HepG2 (cell line): Measurements from ENCODE around the gene ANO5. TPM values are rescaled to one million over a fixed set of nuclear protein-coding genes. Genes with fewer than 3 reads are reported as not detected.

Experiments
- ZNF468 ChIP-seq: sonication (generic); formaldehyde crosslinking; IDR thresholded peaks from 2 replicates; pipeline ENCODE4 v1.8.0; 2022; ENCODE audit warnings: mild to moderate bottlenecking, moderate library complexity, missing genetic modification reagents
- polyA plus RNA-seq, 8 experiments: library from polyadenylated mRNA; depleted of rRNA in 3 of 8; stranded (reverse) in 7 of 8; unstranded in 1 of 8; fragments of >200 nt; fragmentation: Illumina TruSeq in 4 of 8; extraction: Trizol in 4 of 8; gene quantifications; 2 replicates each; pipeline versions ENCODE4 v1.2.1 to v1.2.3, GENCODE V29; 2011 to 2016; ENCODE audit warnings: low read depth in 4 of 8, missing spikeins in 1 of 8, mixed read lengths in 1 of 8; ENCODE audit not compliant: insufficient read depth in 1 of 8
- total RNA-seq, 5 experiments: library from RNA; depleted of rRNA; stranded (reverse); fragments of >200 nt; fragmentation: Illumina TruSeq; extraction: Trizol; gene quantifications; 2 replicates each; pipeline ENCODE4 v1.2.3, GENCODE V29; 2016; ENCODE audit warnings: low read depth in 1 of 5

Gene ANO5
- total and polyA plus RNA-seq, 2 of the 13 experiments (the other 11 are each of a cell fraction or from before 2014, with no cell fraction given): 0.02 to 0.03 TPM

- no peak for TF ChIP-seq ZNF468 (CRISPR knock-in tag)
Measured at GRCh38 chr11:22331771-22332170, 138.9 kb downstream of the ANO5 start (continued).

Other genes starting within 250 kb of the ANO5 start
- gene SLC17A6, start 145.3 kb downstream of the ANO5 start, total RNA-seq (2016; rRNA removed; fragmentation: Illumina TruSeq; extraction: Trizol): not detected in 2 replicates
- gene SLC17A6, start 145.3 kb downstream of the ANO5 start, polyA plus RNA-seq (2011; rRNA removed): not detected in 2 replicates